NCI-H2171 treated with DMSO at 0.1 percent for 48 hours (cell line): ENCODE measurements around the gene UNC13B.

Experiments
- DNase-seq: peaks from one replicate; lab custom pipeline; 2025; lab: John Stamatoyannopoulos, UW

The UNC13B gene

DNA sequence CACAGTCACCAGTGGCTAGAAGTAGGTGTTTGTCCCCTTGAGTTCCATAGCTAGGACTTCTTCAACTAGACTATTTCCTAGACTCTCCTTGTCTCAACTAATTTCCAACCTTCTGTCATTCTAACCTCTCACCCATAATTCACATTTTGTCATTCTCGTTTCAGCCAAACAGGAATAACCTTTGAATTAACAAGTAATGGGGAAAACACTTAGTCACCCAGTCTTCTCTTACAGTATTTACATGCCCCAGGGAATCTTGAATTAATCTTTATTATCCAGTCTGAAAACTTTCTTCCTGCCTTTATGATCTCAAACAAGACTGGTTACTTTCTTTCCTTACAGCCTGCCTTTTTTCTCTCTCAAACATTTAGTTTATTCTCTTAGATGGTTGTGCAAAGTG, 264.8 kb downstream of the UNC13B start:
- DNase-seq, result no peak

- DNase-seq, result no peak
These were observed 269.7 kb downstream of the UNC13B start for GRCh38 chr9:35431467-35431866.

DNA sequence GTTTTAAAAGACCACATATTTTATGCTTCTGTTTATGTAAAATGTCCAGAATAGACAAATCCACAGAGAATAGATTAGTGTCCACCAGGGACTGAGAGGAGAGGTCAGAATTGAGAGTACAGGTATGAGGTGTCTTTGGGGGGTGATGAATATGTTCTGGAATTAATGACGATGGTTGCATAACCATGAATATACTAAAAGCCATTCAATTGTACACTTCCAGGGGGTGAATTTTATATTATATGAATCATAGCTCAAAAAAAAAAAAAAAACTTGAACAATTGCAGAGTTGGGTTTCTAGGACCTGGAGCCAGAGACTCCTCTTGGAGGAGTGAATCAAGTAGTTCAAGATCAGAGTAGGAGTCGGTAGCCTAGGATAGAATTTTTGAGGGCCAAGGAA, 270.3 kb downstream of the UNC13B start:
- DNase-seq, result no peak

DNA sequence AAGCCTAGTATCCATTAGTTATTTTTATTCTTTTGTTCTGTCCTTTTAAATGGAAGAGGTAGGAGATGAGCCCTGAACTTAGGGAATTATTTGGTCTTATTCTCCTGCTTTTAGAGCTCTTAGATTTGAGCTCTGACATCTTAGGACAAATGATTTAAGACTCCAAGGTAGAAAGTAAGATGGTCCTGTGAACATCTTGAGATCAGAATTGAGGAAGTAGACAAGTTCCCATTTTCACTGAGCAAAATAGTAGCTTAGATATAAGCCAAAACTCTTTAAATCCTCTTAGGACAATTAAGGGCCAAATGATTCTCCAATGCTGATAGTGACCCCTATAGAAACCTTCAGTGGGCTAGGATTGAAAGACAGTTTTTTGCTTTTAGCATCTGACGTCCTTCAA, 275.1 kb downstream of the UNC13B start:
- DNase-seq, result no peak

DNA sequence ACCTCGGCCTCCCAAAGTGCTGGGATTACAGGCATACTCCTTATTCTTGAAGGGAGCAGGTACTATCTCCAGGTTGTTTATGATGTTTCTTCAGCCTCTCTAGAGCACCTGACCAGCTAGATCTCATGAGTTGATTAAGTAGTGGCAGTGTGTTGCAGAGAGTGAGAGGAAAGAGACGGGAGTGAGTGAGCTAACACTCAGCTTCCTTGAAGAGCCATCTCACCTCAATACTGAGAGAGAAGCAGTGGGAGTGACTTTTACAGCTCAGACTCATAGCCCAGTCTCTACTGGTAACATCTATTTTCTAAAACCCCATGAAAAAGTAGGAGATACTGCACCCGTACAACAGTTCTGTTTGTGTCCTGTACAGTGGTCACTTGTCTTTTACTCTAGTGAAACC, 284.2 kb downstream of the UNC13B start:
- DNase-seq, result no peak

DNA sequence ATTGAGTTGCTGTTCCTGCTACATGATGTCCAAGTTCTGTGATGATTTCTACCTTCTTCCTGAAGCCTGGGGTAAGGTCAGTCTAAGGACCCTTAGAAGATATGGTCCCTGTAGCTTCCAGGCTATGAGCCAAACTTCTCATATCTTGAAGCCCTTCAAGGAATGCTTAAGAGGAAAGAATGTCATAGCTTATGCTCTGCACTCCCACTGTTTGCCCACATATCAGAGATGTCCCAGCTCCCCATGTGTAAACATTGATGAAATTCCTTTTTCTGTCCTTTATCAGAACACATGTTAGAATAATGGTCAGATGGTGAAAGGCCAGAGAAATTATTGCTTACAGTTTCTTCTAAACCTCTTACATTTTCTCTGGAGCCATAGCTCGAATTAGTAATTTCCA, 286.7 kb downstream of the UNC13B start:
- DNase-seq, result no peak

- no peak for DNase-seq
These were observed 290.7 kb downstream of the UNC13B start for GRCh38 chr9:35452481-35452880.

GRCh38 chr9:35453786-35454185, 292.0 kb downstream of the UNC13B start:
- DNase-seq, result no peak
